Right lobe of liver (tissue), 4 donors: ENCODE data around the gene CDC7.

Experiments
- POLR2A ChIP-seq: fragments of 450-650 bp; IDR thresholded peaks from one replicate; pipeline ENCODE4 v1.6.1; 2017; ENCODE audit warnings: antibody characterized with exemption, mild to moderate bottlenecking
- TF ChIP-seq, protein P1 (sequence below), 4 donors: fragments of 200-600 bp in 3 of 4; fragments of 450-650 bp in 1 of 4; IDR thresholded peaks; one replicate each; pipeline versions ENCODE4 v1.5.1 to v1.8.0; 2016 to 2022; ENCODE audit warnings: antibody characterized with exemption in 4 of 4, mild to moderate bottlenecking in 2 of 4
- donor health status: DM: no; HTN: no; CAD: no.
- donor health status: DM: no; HTN: no; CAD: no.
- donor health status: DM: no; HTN: yes; CAD: no.

DNA sequence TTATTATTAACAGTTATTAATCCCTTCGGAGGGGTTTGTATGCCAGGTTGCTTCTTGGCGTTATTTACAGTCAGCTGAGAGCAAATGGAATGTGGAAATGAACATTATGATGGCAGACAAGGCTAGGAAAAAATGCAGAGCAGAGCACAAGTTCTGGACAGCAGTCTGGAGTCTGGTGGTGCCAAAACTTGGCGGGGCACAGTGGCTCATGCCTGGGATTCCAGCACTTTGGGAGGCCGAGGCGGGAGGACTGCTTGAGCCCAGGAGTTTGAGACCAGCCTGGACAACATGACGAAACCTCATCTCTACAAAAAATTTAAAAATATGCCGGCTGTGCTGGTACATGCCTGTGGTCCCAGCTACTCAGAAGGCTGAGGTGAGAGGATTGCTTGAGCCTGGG lies 67.6 kb downstream of the CDC7 start:
- no peak for TF ChIP-seq POLR2A
- TF ChIP-seq, protein P1, sequence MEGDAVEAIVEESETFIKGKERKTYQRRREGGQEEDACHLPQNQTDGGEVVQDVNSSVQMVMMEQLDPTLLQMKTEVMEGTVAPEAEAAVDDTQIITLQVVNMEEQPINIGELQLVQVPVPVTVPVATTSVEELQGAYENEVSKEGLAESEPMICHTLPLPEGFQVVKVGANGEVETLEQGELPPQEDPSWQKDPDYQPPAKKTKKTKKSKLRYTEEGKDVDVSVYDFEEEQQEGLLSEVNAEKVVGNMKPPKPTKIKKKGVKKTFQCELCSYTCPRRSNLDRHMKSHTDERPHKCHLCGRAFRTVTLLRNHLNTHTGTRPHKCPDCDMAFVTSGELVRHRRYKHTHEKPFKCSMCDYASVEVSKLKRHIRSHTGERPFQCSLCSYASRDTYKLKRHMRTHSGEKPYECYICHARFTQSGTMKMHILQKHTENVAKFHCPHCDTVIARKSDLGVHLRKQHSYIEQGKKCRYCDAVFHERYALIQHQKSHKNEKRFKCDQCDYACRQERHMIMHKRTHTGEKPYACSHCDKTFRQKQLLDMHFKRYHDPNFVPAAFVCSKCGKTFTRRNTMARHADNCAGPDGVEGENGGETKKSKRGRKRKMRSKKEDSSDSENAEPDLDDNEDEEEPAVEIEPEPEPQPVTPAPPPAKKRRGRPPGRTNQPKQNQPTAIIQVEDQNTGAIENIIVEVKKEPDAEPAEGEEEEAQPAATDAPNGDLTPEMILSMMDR (IDR thresholded peaks at IDR 0.05): no peak
